Kidney (tissue), 14 donors: ENCODE measurements around the gene ERGIC3. TPM values are rescaled to one million over a fixed set of nuclear protein-coding genes. Genes with fewer than 3 reads are reported as not detected.
A peak's percentile ranks its signal among the peaks of the same experiment; 100 is the strongest.

Experiments
- DNase-seq, 5 donors: peaks; one replicate each; pipeline ENCODE4 v3.0.0-alpha.2; 2013 to 2020
- FAIRE-seq: peaks from 2 replicates; lab custom pipeline; 2012; peaks lifted over from hg19 to GRCh38; lab: Jason Lieb, UNC
- H3K27ac ChIP-seq, 2 donors: one replicate each; pipeline ENCODE4 v1.7.0; 2013; ENCODE audit warnings: low read depth in 2 of 2, low read length in 2 of 2, inconsistent platforms in 1 of 2
- H3K27me3 ChIP-seq: one replicate; pipeline ENCODE4 v1.7.1; 2013; ENCODE audit warnings: low read length, inconsistent platforms; ENCODE audit not compliant: control insufficient read depth, insufficient read depth
- H3K36me3 ChIP-seq, 3 donors: one replicate each; pipeline versions ENCODE4 v1.7.0 to v1.7.1; 2013; ENCODE audit warnings: low read length in 3 of 3, control low read depth in 1 of 3, inconsistent platforms in 1 of 3; ENCODE audit not compliant: insufficient read depth in 3 of 3, control insufficient read depth in 2 of 3
- H3K4me1 ChIP-seq, 3 donors: one replicate each; pipeline versions ENCODE4 v1.7.0 to v1.7.1; 2013; ENCODE audit warnings: low read length in 3 of 3, inconsistent platforms in 1 of 3, low read depth in 1 of 3; ENCODE audit not compliant: control insufficient read depth in 2 of 3, insufficient read depth in 2 of 3
- H3K4me3 ChIP-seq, 3 donors: one replicate each; pipeline versions ENCODE4 v1.7.0 to v1.8.1; 2013; ENCODE audit warnings: low read length in 3 of 3, control low read depth in 1 of 3, inconsistent platforms in 1 of 3
- H3K9ac ChIP-seq, 3 donors: one replicate each; pipeline versions ENCODE4 v1.7.0 to v1.7.1; 2013; ENCODE audit warnings: low read length in 3 of 3, control low read depth in 1 of 3, inconsistent platforms in 1 of 3
- H3K9me3 ChIP-seq, 3 donors: one replicate each; pipeline versions ENCODE4 v1.7.0 to v1.7.1; 2013; ENCODE audit warnings: low read length in 3 of 3, control low read depth in 1 of 3, inconsistent platforms in 1 of 3; ENCODE audit not compliant: control insufficient read depth in 2 of 3, insufficient read depth in 1 of 3
- CTCF ChIP-seq: IDR thresholded peaks from 3 replicates; pipeline ENCODE4 v1.5.1; 2012; ENCODE audit warnings: mild to moderate bottlenecking, moderate library complexity, borderline replicate concordance; ENCODE audit not compliant: insufficient read depth; ENCODE audit errors: extremely low read depth
- intact Hi-C: fragments of 100-400 bp; cut with DNase I; formaldehyde crosslinking; loops from one replicate; pipeline ENCODE4 v1.11.1; 2022
- polyA plus RNA-seq: library from polyadenylated mRNA; stranded (reverse); fragments of 350-450 nt; fragmentation: Illumina TruSeq; extraction: RNeasy Lipid Tissue Mini Kit (QIAGEN cat#74804); gene quantifications from one replicate; pipeline ENCODE4 v1.2.3, GENCODE V29; 2014; ENCODE audit warnings: low read depth, low replicate concordance; ENCODE audit not compliant: insufficient read depth
- total RNA-seq: library from RNA; stranded (reverse); fragmentation: NEBNext Ultra II Directional; extraction: Animal tissue kit (Norgen Biotek cat#: 25700); gene quantifications from one replicate; pipeline ENCODE4 v1.2.1, GENCODE V29; 2021
- donor health status: control.
- donor health status: control.
- donor health status: control.
- donor health status: control.
- donor health status: control.
- donor health status: DM: yes; HTN: yes; CAD: no.
- donor health status: Normal renal cell carcinoma (clear cell type).

The ERGIC3 gene
- total and polyA plus RNA-seq, 2 donors from 2014 or later = 230 to 371 TPM

GRCh38 chr20:35575958-35576357 lies 34.1 kb downstream of the ERGIC3 start:
- intact Hi-C loops = no loop called here
- Histone ChIP-seq H3K27me3 (no peaks in the 10 kb centered on the region), H3K27ac (no peak overlapping the region), H3K9ac (no peak overlapping the region), H3K36me3 (no peaks in the 10 kb centered on the region), H3K9me3 (no peaks in the 10 kb centered on the region), H3K4me1 (no peaks in the 10 kb centered on the region), H3K4me3 (no peak overlapping the region)
- peak in 2 of 5 donors; percentile 8 to 24 for DNase-seq
- no peak for FAIRE-seq
- no peak for TF ChIP-seq CTCF

- no peaks in the 10 kb centered on the region for H3K9me3 ChIP-seq
- H3K4me3 ChIP-seq = no peak overlapping the region
- H3K27ac ChIP-seq = no peak overlapping the region
- intact Hi-C loops = no loop called here
- H3K9ac ChIP-seq = no peak overlapping the region
- DNase-seq = peak in 2 of 5 donors; percentile 3 to 23
- H3K36me3 ChIP-seq = no peaks in the 10 kb centered on the region
- no peaks in the 10 kb centered on the region for H3K27me3 ChIP-seq
- FAIRE-seq = no peak
- no peaks in the 10 kb centered on the region for H3K4me1 ChIP-seq
- TF ChIP-seq CTCF = no peak
Observed at GRCh38 chr20:35576816-35577215, 34.9 kb downstream of the ERGIC3 start.

GRCh38 chr20:35578469-35578868 lies 36.6 kb downstream of the ERGIC3 start:
- DNase-seq (peak in 1 of 5 donors; percentile 36), FAIRE-seq (no peak)
- no peak overlapping the region for H3K4me3 ChIP-seq
- H3K9me3 ChIP-seq = no peaks in the 10 kb centered on the region
- no peaks in the 10 kb centered on the region for H3K36me3 ChIP-seq
- TF ChIP-seq CTCF = no peak
- H3K4me1 ChIP-seq = no peaks in the 10 kb centered on the region
- intact Hi-C loops = no loop called here
- H3K27me3 ChIP-seq = no peaks in the 10 kb centered on the region
- no peak overlapping the region for H3K27ac ChIP-seq
- no peak overlapping the region for H3K9ac ChIP-seq

- Histone ChIP-seq H3K27ac (no peak overlapping the region), H3K4me1 (no peaks in the 10 kb centered on the region), H3K9me3 (no peaks in the 10 kb centered on the region), H3K36me3 (no peaks in the 10 kb centered on the region), H3K4me3 (no peak overlapping the region), H3K27me3 (no peaks in the 10 kb centered on the region), H3K9ac (no peak overlapping the region)
- DNase-seq (peak in 1 of 5 donors; percentile 13), FAIRE-seq (no peak)
- TF ChIP-seq CTCF = no peak
- intact Hi-C loops = no loop called here
Observed at GRCh38 chr20:35579196-35579595, 37.3 kb downstream of the ERGIC3 start.
